Smooth muscle cell (in vitro differentiated cells): ENCODE measurements around the gene DNAJC30. TPM values are rescaled to one million over a fixed set of nuclear protein-coding genes. Genes with fewer than 3 reads are reported as not detected.

Experiments
- DNase-seq: peaks from one replicate; lab custom pipeline; 2025; ENCODE audit not compliant: unreplicated experiment; lab: John Stamatoyannopoulos, UW
- H2AFZ ChIP-seq: fragments of 200-600 bp; sonication (generic); 2 replicates; pipeline ENCODE4 v1.6.0; 2016; ENCODE audit warnings: antibody characterized with exemption, low read depth, mild to moderate bottlenecking
- H3F3A ChIP-seq: fragments of 200-600 bp; sonication (generic); 2 replicates; pipeline ENCODE4 v1.6.0; 2017; ENCODE audit warnings: antibody characterized with exemption, low read depth
- H3K27ac ChIP-seq: fragments of 200-600 bp; sonication (generic); 2 replicates; pipeline ENCODE4 v1.5.1; 2016; ENCODE audit warnings: low read depth, mild to moderate bottlenecking
- H3K27me3 ChIP-seq: fragments of 200-600 bp; sonication (generic); 2 replicates; pipeline ENCODE4 v1.6.1; 2016; ENCODE audit warnings: low read depth, mild to moderate bottlenecking
- H3K36me3 ChIP-seq: fragments of 200-600 bp; sonication (generic); 2 replicates; pipeline ENCODE4 v1.5.1; 2016; ENCODE audit warnings: low read depth
- H3K4me1 ChIP-seq: fragments of 200-600 bp; sonication (generic); 2 replicates; pipeline ENCODE4 v1.5.1; 2016; ENCODE audit warnings: low read depth
- H3K4me2 ChIP-seq: fragments of 200-600 bp; sonication (generic); 2 replicates; pipeline ENCODE4 v1.6.0; 2016; ENCODE audit warnings: mild to moderate bottlenecking
- H3K4me3 ChIP-seq: fragments of 200-600 bp; sonication (generic); 2 replicates; pipeline ENCODE4 v1.5.1; 2016; ENCODE audit warnings: mild to moderate bottlenecking
- H3K79me2 ChIP-seq: fragments of 200-600 bp; sonication (generic); 2 replicates; pipeline ENCODE4 v1.6.0; 2016; ENCODE audit warnings: low read depth, mild to moderate bottlenecking
- H3K9ac ChIP-seq: fragments of 200-600 bp; sonication (generic); 2 replicates; pipeline ENCODE4 v1.6.0; 2016; ENCODE audit warnings: low read depth
- H3K9me3 ChIP-seq: fragments of 200-600 bp; sonication (generic); replicated peaks from 2 replicates; pipeline ENCODE4 v1.5.1; 2016; ENCODE audit warnings: low read depth
- H4K20me1 ChIP-seq: fragments of 200-600 bp; sonication (generic); 2 replicates; pipeline ENCODE4 v1.6.0; 2016; ENCODE audit warnings: low read depth
- WGBS: methylation state at CpG from one replicate; pipeline ENCODE4 v1.1.7; 2016; ENCODE audit warnings: low lambda C conversion rate; 5-methylcytosine and 5-hydroxymethylcytosine counted together
- polyA plus RNA-seq: library from polyadenylated mRNA; unstranded; fragments of >200 nt; fragmentation: Nextera tagmentation; extraction: Ambion mirVana; gene quantifications from 2 replicates; pipeline ENCODE4 v1.2.1, GENCODE V29; 2016
- total RNA-seq: library from RNA; depleted of rRNA; stranded (reverse); fragments of >200 nt; gene quantifications from 2 replicates; pipeline ENCODE4 v1.2.3, GENCODE V29; 2014
- TF ChIP-seq, protein P1 (sequence below): fragments of 200-600 bp; sonication (generic); IDR thresholded peaks from 2 replicates; pipeline ENCODE4 v1.5.1; 2017; ENCODE audit warnings: borderline replicate concordance, mild to moderate bottlenecking, antibody characterized with exemption; ENCODE audit not compliant: insufficient read depth, poor library complexity, severe bottlenecking

Gene DNAJC30
- total and polyA plus RNA-seq, 2 experiments from 2014 or later, result 1.2 to 4.6 TPM

- no peak overlapping the region for H3K4me3 ChIP-seq
- 92% methylated on average over 12 of the region's 12 CpGs for WGBS
- no peaks in the 10 kb centered on the region for H3K9me3 ChIP-seq
- no peak overlapping the region for H3K4me2 ChIP-seq
- H3K9ac ChIP-seq, result no peak overlapping the region
- peaks cover 5% of the 10 kb centered on the region for H3K4me1 ChIP-seq
- TF ChIP-seq, protein P1, sequence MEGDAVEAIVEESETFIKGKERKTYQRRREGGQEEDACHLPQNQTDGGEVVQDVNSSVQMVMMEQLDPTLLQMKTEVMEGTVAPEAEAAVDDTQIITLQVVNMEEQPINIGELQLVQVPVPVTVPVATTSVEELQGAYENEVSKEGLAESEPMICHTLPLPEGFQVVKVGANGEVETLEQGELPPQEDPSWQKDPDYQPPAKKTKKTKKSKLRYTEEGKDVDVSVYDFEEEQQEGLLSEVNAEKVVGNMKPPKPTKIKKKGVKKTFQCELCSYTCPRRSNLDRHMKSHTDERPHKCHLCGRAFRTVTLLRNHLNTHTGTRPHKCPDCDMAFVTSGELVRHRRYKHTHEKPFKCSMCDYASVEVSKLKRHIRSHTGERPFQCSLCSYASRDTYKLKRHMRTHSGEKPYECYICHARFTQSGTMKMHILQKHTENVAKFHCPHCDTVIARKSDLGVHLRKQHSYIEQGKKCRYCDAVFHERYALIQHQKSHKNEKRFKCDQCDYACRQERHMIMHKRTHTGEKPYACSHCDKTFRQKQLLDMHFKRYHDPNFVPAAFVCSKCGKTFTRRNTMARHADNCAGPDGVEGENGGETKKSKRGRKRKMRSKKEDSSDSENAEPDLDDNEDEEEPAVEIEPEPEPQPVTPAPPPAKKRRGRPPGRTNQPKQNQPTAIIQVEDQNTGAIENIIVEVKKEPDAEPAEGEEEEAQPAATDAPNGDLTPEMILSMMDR, result no peak
- no peak overlapping the region for H2AFZ ChIP-seq
- no peak for DNase-seq
- no peaks in the 10 kb centered on the region for H3K36me3 ChIP-seq
- H3K27ac ChIP-seq, result no peak overlapping the region
- H3K27me3 ChIP-seq, result no peaks in the 10 kb centered on the region
- no peaks in the 10 kb centered on the region for H3K79me2 ChIP-seq
- no peaks in the 10 kb centered on the region for H3F3A ChIP-seq
- H4K20me1 ChIP-seq, result no peaks in the 10 kb centered on the region
Observed at GRCh38 chr7:73669858-73670385, 13.3 kb downstream of the DNAJC30 start.

GRCh38 chr7:73669288-73669701 lies 14.0 kb downstream of the DNAJC30 start:
- WGBS, result 90% methylated on average over 18 of the region's 19 CpGs
- Histone ChIP-seq H4K20me1 (no peaks in the 10 kb centered on the region), H3K27me3 (no peaks in the 10 kb centered on the region), H3K4me2 (peak overlapping the region; percentile 97), H3K4me3 (peak overlapping the region; percentile 82), H2AFZ (no peak overlapping the region), H3K4me1 (peaks cover 5% of the 10 kb centered on the region), H3K9me3 (no peaks in the 10 kb centered on the region), H3K9ac (no peak overlapping the region), H3K27ac (no peak overlapping the region), H3K36me3 (no peaks in the 10 kb centered on the region), H3F3A (no peaks in the 10 kb centered on the region), H3K79me2 (no peaks in the 10 kb centered on the region)
- DNase-seq, result no peak
- TF ChIP-seq, protein P1, result no peak

DNA sequence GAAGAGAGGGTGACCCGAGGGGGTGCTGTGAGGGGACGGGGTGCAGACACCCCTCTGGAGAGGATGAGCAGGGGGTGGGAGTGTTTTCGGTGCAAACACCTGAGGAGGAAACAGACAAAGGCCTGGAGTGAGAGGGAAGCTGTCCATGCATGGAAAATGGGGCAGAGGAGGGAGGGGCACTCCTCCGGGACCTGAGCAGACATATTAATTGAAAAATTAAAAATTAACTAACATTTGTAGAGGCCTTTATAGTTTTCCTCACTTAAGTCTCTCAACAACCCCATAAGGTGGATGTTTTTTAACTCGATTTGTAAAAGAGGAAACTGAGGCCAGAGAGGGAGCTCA lies 14.4 kb downstream of the DNAJC30 start:
- Histone ChIP-seq H3K79me2 (no peaks in the 10 kb centered on the region), H3K4me1 (peaks cover 5% of the 10 kb centered on the region), H3K4me2 (peak overlapping the region; percentile 97), H3K27me3 (no peaks in the 10 kb centered on the region), H4K20me1 (no peaks in the 10 kb centered on the region), H3K27ac (no peak overlapping the region), H3K4me3 (peak overlapping the region; percentile 82), H3K9ac (no peak overlapping the region), H3K9me3 (no peaks in the 10 kb centered on the region), H2AFZ (no peak overlapping the region), H3K36me3 (no peaks in the 10 kb centered on the region), H3F3A (no peaks in the 10 kb centered on the region)
- WGBS, result 75% methylated on average over 5 of the region's 5 CpGs
- DNase-seq, result no peak
- TF ChIP-seq, protein P1, result no peak
